ENCODE data around the gene NDUFB7.

DNA sequence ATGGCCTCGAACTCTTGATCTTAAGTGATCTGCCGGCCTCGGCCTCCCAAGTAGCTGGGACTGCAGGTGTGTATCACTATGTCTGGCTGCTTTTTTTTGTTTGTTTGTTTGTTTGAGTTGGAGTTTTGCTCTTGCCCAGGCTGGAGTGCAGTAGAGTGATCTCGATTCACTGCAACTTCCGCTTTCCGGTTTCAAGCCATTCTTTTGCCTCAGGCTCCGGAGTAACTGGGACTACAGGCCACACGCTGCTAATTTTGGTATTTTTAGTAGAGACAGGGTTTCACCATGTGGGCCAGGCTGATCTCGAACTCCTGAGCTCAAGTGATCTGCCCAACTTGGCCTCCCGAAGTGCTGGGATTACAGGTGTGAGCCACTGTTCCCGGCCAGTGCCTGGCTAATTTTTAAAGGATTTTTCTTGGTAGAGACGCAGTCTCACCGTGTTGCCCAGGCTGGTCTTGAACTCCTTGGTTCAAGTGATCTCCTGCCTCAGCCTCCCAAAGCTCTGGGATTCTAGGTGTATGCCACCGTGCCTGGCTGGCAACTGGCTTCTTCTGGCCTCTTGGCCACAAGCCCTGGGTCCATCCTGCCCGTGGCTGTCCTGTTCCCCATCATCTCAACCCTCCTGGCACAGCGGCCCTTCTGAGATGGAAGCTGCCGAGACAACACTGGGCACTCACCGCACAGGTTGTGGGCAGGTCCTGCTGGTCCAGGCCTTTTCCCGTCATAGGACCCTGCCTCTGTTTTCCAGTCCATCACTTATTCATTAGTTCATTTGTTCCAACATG is 30.9 kb downstream of the NDUFB7 start:
- TF ChIP-seq, protein P1, sequence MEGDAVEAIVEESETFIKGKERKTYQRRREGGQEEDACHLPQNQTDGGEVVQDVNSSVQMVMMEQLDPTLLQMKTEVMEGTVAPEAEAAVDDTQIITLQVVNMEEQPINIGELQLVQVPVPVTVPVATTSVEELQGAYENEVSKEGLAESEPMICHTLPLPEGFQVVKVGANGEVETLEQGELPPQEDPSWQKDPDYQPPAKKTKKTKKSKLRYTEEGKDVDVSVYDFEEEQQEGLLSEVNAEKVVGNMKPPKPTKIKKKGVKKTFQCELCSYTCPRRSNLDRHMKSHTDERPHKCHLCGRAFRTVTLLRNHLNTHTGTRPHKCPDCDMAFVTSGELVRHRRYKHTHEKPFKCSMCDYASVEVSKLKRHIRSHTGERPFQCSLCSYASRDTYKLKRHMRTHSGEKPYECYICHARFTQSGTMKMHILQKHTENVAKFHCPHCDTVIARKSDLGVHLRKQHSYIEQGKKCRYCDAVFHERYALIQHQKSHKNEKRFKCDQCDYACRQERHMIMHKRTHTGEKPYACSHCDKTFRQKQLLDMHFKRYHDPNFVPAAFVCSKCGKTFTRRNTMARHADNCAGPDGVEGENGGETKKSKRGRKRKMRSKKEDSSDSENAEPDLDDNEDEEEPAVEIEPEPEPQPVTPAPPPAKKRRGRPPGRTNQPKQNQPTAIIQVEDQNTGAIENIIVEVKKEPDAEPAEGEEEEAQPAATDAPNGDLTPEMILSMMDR (IDR thresholded peaks at IDR 0.05): no peak
- TF ChIP-seq EP300 (IDR thresholded peaks at IDR 0.05): no peak
